ENCODE data around the gene C12orf76. TPM values are rescaled to one million over a fixed set of nuclear protein-coding genes. Genes with fewer than 3 reads are reported as not detected.

C12orf76 gene
- total and polyA plus RNA-seq, 10 of the 15 experiments (the other 5 are each of a cell fraction or from before 2014, with no cell fraction given): 3.6 to 20.4 (median 10.7) TPM

GRCh38 chr12:109994401-109995175 lies 53.7 kb downstream of the C12orf76 start (continued):
- TF ChIP-seq ATF2 (IDR thresholded peaks at IDR 0.05; ENCODE audit: low read length): 0 out of 2 replicates have a peak, but pooled peaks have one; percentile 50
- TF ChIP-seq SPI1 (IDR thresholded peaks at IDR 0.05; ENCODE audit: borderline replicate concordance, insufficient read depth, low read depth, low read length): peak; percentile 77
- TF ChIP-seq EGR1 (IDR thresholded peaks at IDR 0.05; ENCODE audit: borderline replicate concordance in 1 of 2, low read depth in 2 of 2, low read length in 2 of 2): no peak
- TF ChIP-seq RUNX3 (IDR thresholded peaks at IDR 0.05; ENCODE audit: low read length): peak; percentile 15; the same call in 1 of the 2 replicates
- TF ChIP-seq SMAD5 (IDR thresholded peaks at IDR 0.05; ENCODE audit: low read depth): no peak
- no peak for TF ChIP-seq ZNF592 (IDR thresholded peaks at IDR 0.05)
- TF ChIP-seq JUNB (IDR thresholded peaks at IDR 0.05): 0 out of 2 replicates have a peak, but pooled peaks have one; percentile 25
- TF ChIP-seq CREB1 (IDR thresholded peaks at IDR 0.05; ENCODE audit: low read depth): no peak
- TF ChIP-seq GABPA (IDR thresholded peaks at IDR 0.05; ENCODE audit: low read depth): peak; percentile 26; the same call in 1 of the 2 replicates
- TF ChIP-seq HDAC2 (IDR thresholded peaks at IDR 0.05): 0 out of 2 replicates have a peak, but pooled peaks have one; percentile 23
- TF ChIP-seq RFX5 (IDR thresholded peaks at IDR 0.05; ENCODE audit: low read depth, low read length): no peak
- TF ChIP-seq ZNF274 (IDR thresholded peaks at IDR 0.05; ENCODE audit: insufficient read depth, insufficient read length): no peak
- no peak for TF ChIP-seq ZNF217 (IDR thresholded peaks at IDR 0.05)
- TF ChIP-seq NR2C1 (IDR thresholded peaks at IDR 0.05): no peak
- TF ChIP-seq ZNF687 (IDR thresholded peaks at IDR 0.05): no peak
- TF ChIP-seq NR2C2 (IDR thresholded peaks at IDR 0.05; ENCODE audit: borderline replicate concordance, control insufficient read depth, insufficient read length, low read depth): no peak
- TF ChIP-seq MYB (IDR thresholded peaks at IDR 0.05; ENCODE audit: borderline replicate concordance, low read depth, low read length): no peak
- TF ChIP-seq DPF2 (IDR thresholded peaks at IDR 0.05): 0 out of 2 replicates have a peak, but pooled peaks have one; percentile 15
- no peak for TF ChIP-seq SMC3 (IDR thresholded peaks at IDR 0.05; ENCODE audit: borderline replicate concordance, low read length)

Measured in GM12878 (cell line).